ENCODE measurements around the gene TXNRD1. TPM values are rescaled to one million over a fixed set of nuclear protein-coding genes. Genes with fewer than 3 reads are reported as not detected.

The TXNRD1 gene
- total and polyA plus RNA-seq, 2 of the 8 experiments (the other 6 are each of a cell fraction or from before 2014, with no cell fraction given) = 56.8 to 127 TPM

DNA sequence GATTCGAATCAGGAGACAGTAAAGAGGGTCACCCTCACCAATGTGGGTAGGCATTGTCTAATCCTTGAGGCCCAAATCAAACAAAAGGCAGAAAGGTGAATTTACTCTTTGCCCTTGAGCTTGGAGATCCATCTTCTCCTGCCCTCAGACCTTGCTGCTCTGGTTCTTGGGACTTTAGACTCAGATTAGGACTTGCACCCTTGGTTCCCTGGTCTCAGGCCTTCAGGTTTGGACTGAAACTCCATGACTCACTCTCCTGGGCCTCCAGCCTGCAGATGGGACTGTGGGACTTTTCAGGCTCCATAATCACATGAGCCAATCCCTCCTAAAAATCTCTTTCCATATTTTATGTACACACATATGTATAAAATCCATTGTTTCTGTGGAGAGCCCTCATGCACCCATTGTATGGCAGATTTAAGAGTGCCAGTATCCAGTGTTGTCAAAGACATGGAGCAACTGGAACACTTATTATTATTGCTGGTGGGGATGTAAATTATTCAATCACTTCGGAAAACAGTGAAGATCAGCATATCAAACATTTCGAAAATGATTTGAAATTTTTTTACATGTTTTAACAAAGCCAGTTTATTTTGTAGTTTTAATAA is 136.6 kb downstream of the TXNRD1 start (continued):
- TF ChIP-seq CTCF (IDR thresholded peaks at IDR 0.05; ENCODE audit: control extremely low read depth in 1 of 3, insufficient read depth in 1 of 3, low read depth in 1 of 3, low read length in 3 of 3) (no peak), NANOG (IDR thresholded peaks at IDR 0.05; ENCODE audit: insufficient read depth, low read depth, low read length, poor library complexity, severe bottlenecking) (no peak)

All from H1 (cell line).